ENCODE data around the gene GRM8.

- no peak for TF ChIP-seq CTCF (IDR thresholded peaks at IDR 0.05; ENCODE audit: low read depth, low read length, missing input control)
- TF ChIP-seq ZBTB33 (IDR thresholded peaks at IDR 0.05) = no peak
- TF ChIP-seq HNF4G (IDR thresholded peaks at IDR 0.05) = no peak
- no peak for TF ChIP-seq RAD21 (IDR thresholded peaks at IDR 0.05)
These were observed 476.2 kb downstream of the GRM8 start for GRCh38 chr7:126776498-126776897.
